Left lung (tissue), 10 donors: ENCODE measurements around the gene TMEM52B. TPM values are rescaled to one million over a fixed set of nuclear protein-coding genes. Genes with fewer than 3 reads are reported as not detected.
"Not testable (repeated sequence)": the region's sequence is repeated elsewhere in the genome, so short reads cannot be mapped to it uniquely, and the experiment has no call there.

ENCODE experiments used
- ATAC-seq: fragments of 200-7000 bp; cut with Tn5 transposase; one replicate; pipeline ENCODE4 v1.9.1; 2020; ENCODE audit warnings: moderate library complexity
- DNase-seq, 4 donors: peaks; one replicate each; pipeline ENCODE4 v3.0.0-alpha.2; 2013 to 2020
- H3K27ac ChIP-seq, 2 donors: fragments of 200-600 bp; sonication (generic) in 1 of 2; one replicate each; pipeline versions ENCODE4 v1.5.0 to v1.8.0; 2020 to 2021
- H3K27me3 ChIP-seq, 2 donors: fragments of 200-600 bp; sonication (generic) in 1 of 2; one replicate each; pipeline versions ENCODE4 v1.5.0 to v1.8.0; 2020 to 2021
- H3K36me3 ChIP-seq, 2 donors: fragments of 200-600 bp; sonication (generic) in 1 of 2; one replicate each; pipeline versions ENCODE4 v1.5.0 to v1.8.0; 2020 to 2021
- H3K4me1 ChIP-seq, 2 donors: fragments of 200-600 bp; one replicate each; pipeline ENCODE4 v1.8.0; 2021
- H3K4me3 ChIP-seq, 2 donors: fragments of 200-600 bp; sonication (generic) in 1 of 2; one replicate each; pipeline versions ENCODE4 v1.5.0 to v1.8.0; 2020 to 2021; ENCODE audit warnings: mild to moderate bottlenecking in 1 of 2
- H3K9me3 ChIP-seq, 2 donors: fragments of 200-600 bp; sonication (generic) in 1 of 2; one replicate each; pipeline versions ENCODE4 v1.5.0 to v1.8.0; 2020 to 2021
- intact Hi-C, 2 donors: fragments of 100-400 bp; cut with DNase I; formaldehyde crosslinking; loops; one replicate each; pipeline versions ENCODE4 v1.11.2 to v1.14.2; 2022
- polyA plus RNA-seq, 6 donors: library from polyadenylated mRNA; unstranded; fragments of 120-200 nt; gene quantifications; one replicate each; pipeline ENCODE4 v1.2.1, GENCODE V29; 2013; ENCODE audit not compliant: insufficient read length in 6 of 6
- total RNA-seq, 2 donors: library from RNA; stranded (reverse); fragmentation: NEBNext Ultra II Directional; extraction: Animal tissue kit (Norgen Biotek cat#: 25700); gene quantifications; one replicate each; pipeline ENCODE4 v1.2.1, GENCODE V29; 2021
- TF ChIP-seq, protein P1 (sequence below), 2 donors: fragments of 200-600 bp; sonication (generic) in 1 of 2; IDR thresholded peaks; one replicate each; pipeline versions ENCODE4 v1.5.0 to v1.8.0; 2021; ENCODE audit warnings: antibody characterized with exemption in 2 of 2
- donor health status: DM: no; HTN: yes; CAD: no.
- donor health status: DM: no; HTN: no; CAD: no.

Gene TMEM52B
- total and polyA plus RNA-seq, 8 donors: 0.31 to 2.0 (median 0.63) TPM

DNA sequence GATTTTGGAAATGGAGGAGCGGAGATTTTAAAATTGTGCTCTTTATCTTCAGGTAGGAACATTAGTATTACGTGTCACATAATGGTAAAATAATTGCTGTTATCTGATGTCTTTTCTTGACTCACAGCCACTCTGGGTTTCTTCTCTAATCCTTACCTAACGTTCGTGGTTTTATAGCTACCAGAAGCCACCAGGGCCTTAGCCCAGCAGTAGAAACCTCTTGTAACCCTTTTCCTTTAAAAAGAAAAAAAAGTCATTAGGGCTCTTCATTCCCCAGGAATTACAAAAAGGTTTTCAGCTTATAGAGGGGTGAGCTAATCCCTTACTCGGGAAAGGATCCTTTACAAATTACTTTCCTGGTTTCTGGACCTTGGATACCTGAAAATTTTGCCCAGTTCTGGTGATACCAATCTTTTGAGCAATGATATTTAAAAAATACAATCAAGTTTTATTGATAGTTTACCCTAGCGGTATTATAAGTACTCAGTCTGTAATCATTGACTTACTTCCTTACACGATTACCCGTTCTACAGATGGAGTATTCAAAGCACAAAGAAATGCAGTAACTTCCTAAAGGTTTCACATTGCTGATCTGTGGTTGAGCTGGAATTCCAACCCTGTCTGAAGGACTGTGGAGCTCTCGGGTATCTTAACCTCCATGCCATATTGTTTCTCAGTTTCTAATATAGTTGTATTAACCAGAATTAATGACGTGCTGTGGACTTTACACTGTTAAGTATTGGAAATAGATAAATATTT, 35.5 kb downstream of the TMEM52B start:
- ATAC-seq (peak; percentile 2), DNase-seq (peak in 1 of 4 donors; percentile 17)
- Histone ChIP-seq H3K4me1 (peaks cover 0 to 38% of the 10 kb centered on the region in 2 donors), H3K9me3 (no peaks in the 10 kb centered on the region), H3K27ac (peak overlapping the region; percentile 99), H3K4me3 (peak overlapping the region; percentile 73 to 82), H3K36me3 (peaks cover 0 to 16% of the 10 kb centered on the region in 2 donors), H3K27me3 (no peaks in the 10 kb centered on the region)
- TF ChIP-seq, protein P1, sequence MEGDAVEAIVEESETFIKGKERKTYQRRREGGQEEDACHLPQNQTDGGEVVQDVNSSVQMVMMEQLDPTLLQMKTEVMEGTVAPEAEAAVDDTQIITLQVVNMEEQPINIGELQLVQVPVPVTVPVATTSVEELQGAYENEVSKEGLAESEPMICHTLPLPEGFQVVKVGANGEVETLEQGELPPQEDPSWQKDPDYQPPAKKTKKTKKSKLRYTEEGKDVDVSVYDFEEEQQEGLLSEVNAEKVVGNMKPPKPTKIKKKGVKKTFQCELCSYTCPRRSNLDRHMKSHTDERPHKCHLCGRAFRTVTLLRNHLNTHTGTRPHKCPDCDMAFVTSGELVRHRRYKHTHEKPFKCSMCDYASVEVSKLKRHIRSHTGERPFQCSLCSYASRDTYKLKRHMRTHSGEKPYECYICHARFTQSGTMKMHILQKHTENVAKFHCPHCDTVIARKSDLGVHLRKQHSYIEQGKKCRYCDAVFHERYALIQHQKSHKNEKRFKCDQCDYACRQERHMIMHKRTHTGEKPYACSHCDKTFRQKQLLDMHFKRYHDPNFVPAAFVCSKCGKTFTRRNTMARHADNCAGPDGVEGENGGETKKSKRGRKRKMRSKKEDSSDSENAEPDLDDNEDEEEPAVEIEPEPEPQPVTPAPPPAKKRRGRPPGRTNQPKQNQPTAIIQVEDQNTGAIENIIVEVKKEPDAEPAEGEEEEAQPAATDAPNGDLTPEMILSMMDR (IDR thresholded peaks at IDR 0.05): no peak
- intact Hi-C loops: no loop called here

DNA sequence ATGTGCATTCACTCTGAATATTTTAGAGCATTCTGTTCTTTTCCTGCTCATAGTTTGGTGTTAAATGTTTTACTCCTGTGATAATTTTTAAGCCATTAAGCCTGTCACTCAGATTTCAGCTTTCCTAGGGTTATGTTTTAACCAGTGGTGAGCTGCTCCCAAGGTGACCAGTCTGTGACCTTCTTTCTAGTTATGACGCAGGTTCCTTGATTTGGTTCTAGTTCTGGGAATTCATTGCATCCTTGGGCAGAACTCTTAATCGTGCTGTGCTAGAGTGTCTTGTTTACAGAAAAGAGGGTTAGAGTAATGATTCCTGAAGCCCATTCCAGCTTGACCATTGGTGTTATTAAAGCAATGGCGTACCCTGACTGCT, 36.0 kb downstream of the TMEM52B start:
- intact Hi-C loops: no loop called here
- peak overlapping the region; percentile 99 for H3K27ac ChIP-seq
- TF ChIP-seq, protein P1 (IDR thresholded peaks at IDR 0.05): no peak
- ATAC-seq (no peak), DNase-seq (no peak)
- H3K4me3 ChIP-seq: peak overlapping the region; percentile 73 to 82
- peaks cover 0 to 38% of the 10 kb centered on the region in 2 donors for H3K4me1 ChIP-seq
- H3K9me3 ChIP-seq: no peaks in the 10 kb centered on the region
- H3K27me3 ChIP-seq: no peaks in the 10 kb centered on the region
- H3K36me3 ChIP-seq: peaks cover 0 to 21% of the 10 kb centered on the region in 2 donors

DNA sequence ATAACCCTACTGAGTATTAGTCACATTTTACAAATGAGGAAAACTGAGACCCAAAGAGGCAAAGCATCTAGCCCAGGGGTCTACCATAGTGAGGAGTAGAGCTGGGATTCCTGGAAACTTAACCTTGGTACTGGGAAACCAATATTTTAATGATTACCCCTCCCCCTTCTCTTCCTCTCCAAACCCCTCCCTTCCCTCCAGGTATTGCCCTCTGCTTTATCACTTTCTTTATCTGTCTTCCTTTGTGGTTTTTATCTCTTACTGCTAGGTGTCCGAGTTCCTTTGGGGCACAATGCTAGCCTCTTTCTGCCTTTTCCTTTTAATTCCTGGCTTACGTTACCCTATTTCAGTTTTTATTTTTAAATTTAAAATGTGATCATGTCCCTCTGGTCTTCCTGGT, 36.6 kb downstream of the TMEM52B start:
- Histone ChIP-seq H3K4me3 (peak overlapping the region in 1 of 2 donors; percentile 82), H3K27me3 (no peaks in the 10 kb centered on the region), H3K36me3 (peaks cover 0 to 27% of the 10 kb centered on the region in 2 donors), H3K4me1 (peaks cover 0 to 40% of the 10 kb centered on the region in 2 donors), H3K27ac (peak overlapping the region in 1 of 2 donors; percentile 99), H3K9me3 (no peaks in the 10 kb centered on the region)
- intact Hi-C loops: no loop called here
- ATAC-seq (no peak), DNase-seq (no peak)
- TF ChIP-seq, protein P1 (IDR thresholded peaks at IDR 0.05): no peak

DNA sequence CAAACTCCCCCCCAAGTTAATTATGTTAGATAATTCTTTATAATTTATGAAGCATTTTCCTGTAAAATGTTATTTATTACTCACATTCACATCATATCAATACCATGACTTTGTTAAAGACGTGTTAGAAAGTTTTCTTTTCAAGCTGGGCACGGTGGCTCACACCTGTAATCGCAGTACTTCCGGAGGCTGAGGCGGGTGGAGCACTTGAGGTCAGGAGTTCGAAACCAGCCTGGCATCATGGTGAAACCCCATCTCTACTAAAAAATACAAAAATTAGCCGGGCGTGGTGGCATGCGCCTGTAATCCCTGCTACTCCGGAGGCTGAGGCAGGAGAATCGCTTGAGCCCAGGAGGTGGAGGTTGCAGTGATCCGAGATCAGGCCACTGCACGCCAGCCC, 37.1 kb downstream of the TMEM52B start:
- DNase-seq, ATAC-seq, H3K27ac ChIP-seq, H3K4me3 ChIP-seq, H3K9me3 ChIP-seq, H3K27me3 ChIP-seq, intact Hi-C loops: not testable (repeated sequence)
- H3K4me1 ChIP-seq: peaks cover 0 to 45% of the 10 kb centered on the region in 2 donors
- peaks cover 0 to 32% of the 10 kb centered on the region in 2 donors for H3K36me3 ChIP-seq

GRCh38 chr12:10218021-10218420, 39.2 kb downstream of the TMEM52B start:
- TF ChIP-seq, protein P1 (IDR thresholded peaks at IDR 0.05): no peak
- DNase-seq (no peak), ATAC-seq (no peak)
- Histone ChIP-seq H3K27me3 (no peaks in the 10 kb centered on the region), H3K27ac (no peak overlapping the region), H3K4me1 (peaks cover 0 to 42% of the 10 kb centered on the region in 2 donors), H3K36me3 (peaks cover 0 to 53% of the 10 kb centered on the region in 2 donors), H3K9me3 (no peaks in the 10 kb centered on the region), H3K4me3 (no peak overlapping the region)
- intact Hi-C loops: no loop called here
